CD4-positive, alpha-beta T cell treated with Interleukin-15 for 1 hour (primary cell): ENCODE data around the gene TP53.
A peak's percentile ranks its signal among the peaks of the same experiment; 100 is the strongest.
"Not testable (repeated sequence)": the region's sequence is repeated elsewhere in the genome, so short reads cannot be mapped to it uniquely, and the experiment has no call there.

ENCODE experiments used
- DNase-seq: peaks from one replicate; pipeline ENCODE4 v3.0.0-alpha.2; 2020

Gene TP53

DNA sequence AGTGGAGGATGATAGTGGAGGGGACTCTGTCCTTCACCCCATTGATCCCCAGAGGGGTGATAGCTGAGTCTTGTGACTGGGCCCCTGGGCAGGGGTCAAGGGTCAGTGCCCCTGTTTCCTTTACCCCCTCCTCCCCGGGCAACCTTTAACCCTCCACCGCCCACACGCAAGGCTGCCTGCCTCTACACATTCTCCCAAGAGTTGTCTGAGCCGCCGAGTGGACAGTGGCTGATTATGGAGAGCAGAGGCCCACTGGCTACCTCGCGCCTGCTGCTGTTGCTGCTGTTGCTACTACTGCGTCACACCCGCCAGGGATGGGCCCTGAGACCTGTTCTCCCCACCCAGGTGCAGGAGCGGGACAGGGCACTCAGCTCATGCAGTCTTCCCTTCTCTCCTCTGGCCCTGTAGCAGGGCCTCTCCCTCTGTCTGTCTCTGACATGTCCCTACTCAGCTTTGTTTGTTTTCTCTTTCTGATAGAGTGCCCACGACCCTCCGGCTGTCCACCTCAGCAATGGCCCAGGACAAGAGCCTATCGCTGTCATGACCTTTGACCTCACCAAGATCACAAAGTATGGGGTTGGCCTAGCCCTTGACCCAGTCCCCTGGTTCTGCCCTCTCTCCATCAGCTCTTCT lies 57.2 kb downstream of the TP53 start, which contains the start of gene SHBG:
Gene SHBG (plus strand): TSS at position 197 of the 633 bp plus-strand sequence. CDS start 38 bp downstream, at position 235.
- no peak for DNase-seq

DNA sequence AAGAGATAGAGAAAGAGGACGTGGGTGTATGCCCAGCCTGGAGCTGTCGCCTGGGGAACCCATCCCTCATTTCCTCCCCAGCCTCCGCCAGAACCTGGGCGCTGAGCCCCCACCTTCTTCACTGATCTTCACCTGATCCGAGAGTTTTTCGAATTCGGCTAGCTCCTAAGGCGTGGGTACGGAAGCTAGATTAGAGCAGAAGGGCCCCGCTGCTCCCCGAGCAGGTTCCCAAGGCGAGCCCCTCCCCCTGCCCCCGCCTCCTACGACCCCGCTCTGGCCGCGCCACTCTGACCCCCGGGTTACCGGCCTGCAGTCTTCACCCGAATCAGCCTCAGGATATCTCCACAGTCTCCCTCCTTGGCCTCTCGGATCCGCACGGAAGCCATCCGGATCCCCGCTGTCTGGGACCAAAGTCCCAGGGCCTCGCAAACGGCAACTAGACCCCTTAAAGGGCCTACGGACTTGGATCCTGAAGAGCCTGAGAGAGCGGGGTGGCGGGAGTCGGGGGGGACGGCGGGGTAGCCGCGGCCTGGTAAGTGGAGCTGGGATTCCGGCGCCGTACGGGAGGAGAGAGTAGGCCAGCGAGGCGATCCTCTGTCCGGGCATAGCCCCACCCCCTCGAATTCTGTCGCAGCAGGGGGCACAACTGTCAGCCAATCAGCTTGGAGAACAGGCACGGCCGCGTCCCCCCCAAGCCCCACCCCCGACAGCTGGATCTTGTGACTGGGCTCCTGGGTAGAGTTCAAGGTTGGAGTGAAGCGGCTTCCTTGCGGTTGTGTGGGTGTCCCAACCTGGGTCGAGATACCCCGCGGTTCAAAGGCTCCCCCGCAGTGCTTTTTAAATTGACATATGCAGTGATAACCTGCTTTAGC lies 59.8 kb downstream of the TP53 start, which contains the start of gene SAT2:
Gene SAT2 (minus strand): TSS at position 572 of the 872 bp plus-strand sequence. CDS start 186 bp downstream, at position 386.
- DNase-seq = peak; percentile 91

DNA sequence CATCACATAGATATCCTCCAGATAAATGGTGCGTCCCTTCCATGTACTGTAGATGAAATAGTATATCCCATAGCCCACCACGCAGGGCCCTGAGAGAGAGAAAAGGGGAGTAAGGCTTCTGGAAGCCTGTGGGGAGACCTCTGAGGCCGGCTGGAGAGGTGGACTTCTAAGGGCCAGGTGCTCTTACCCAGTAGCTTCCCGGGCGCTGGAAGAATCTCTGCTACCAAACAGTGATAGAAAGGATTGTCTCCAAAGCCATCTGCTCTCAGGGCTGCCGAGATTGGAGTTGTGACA lies 60.4 kb downstream of the TP53 start:
- no peak for DNase-seq

DNA sequence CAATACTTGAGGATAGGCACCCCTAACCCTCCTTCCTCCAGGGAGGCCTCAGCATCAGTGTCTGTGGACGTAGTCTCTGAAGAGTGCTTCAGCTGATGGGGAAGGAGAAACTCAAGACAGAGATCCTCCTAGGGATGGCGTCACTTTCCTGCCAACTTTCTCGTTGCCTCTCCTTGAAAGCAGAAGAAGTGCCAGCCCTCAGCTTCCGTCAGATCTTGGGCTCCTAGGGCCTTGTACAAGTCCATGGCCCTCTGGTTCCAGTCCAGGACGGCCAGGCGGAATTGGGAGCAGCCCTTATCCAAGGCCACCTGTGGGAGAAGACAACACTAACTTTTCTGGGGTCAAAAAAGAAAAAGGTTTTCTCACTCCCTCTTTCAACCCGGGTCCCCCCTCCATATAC lies 61.0 kb downstream of the TP53 start:
- peak; percentile 37 for DNase-seq

DNA sequence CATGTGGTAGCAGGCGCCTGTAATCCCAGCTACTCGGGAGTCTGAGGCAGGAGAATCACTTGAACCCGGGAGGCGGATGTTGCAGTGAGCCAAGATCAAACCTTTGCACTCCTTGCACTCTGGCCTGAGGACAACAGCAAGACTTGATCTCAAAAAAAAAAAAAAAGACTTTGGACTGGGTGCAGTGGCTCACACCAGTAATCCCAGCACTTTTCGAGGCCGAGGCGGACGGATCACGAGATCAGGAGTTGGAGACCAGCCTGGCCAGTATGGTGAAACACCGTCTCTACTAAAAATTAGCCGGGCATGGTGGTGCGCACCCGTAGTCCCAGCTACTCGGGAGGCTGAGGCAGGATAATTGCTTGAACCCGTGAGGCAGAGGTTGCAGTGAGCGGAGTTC lies 61.5 kb downstream of the TP53 start:
- not testable (repeated sequence) for DNase-seq

DNA sequence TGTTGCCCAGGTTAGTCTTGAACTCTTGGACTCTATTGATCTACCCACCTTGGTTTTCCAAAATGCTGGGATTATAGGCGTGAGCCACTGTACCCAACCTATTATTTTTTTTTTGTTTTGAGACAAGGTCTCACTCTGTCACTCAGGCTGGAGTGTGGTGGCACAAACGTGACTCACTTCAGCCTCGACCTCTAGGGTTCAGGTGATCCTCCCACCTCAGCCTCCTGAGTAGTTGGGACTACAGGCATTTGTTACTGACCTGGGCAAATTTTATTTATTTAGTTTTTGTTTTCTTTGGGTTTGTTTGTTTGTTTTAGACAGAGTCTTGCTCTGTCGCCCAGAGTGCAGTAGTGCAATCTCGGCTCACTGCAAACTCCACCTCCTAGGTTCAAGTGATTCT lies 63.6 kb downstream of the TP53 start:
- no peak for DNase-seq

DNA sequence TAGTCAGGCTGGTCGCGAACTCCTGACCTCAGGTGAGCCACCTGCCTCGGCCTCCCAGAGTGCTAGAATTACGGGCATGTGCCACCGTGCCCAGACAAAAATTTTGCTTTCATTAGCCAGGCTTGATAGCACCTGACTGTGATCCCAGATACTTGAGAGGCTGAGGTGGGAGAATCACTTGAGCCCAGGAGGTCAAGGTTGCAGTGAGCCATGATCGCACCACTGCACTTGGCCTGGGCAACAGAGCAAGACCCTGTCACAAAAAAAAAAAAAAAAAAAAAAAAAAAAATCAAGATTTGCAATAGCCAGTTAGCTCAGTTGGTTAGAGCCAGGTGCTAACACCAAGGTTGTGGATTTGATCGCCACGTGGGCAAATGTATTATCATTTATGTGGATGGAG lies 66.5 kb downstream of the TP53 start:
- DNase-seq = no peak

DNA sequence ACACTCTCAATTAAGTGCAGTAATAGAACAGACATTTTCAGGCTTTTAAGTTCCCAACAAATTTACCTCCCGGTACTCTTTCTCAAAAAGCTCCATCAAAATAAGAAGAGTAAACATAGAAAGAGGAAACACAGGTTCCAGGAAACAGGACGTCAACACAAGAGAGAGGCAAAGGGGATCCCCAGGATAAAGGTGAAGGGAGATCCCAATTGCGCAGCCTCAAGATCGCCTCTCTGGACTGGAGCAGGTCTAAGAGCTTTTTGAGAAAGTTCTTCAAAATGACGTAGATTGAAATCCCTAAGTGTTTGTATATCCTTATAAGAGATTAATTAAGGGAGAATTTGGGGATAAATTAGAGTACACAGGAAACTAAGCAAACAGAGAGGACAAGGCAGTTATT lies 68.7 kb downstream of the TP53 start:
- DNase-seq = no peak
